Panc1 (cell line): Measurements from ENCODE around the gene PARD6G. TPM values are rescaled to one million over a fixed set of nuclear protein-coding genes. Genes with fewer than 3 reads are reported as not detected.

ENCODE experiments used
- ATAC-seq: fragments of 200-7000 bp; cut with Tn5 transposase; 2 replicates; pipeline ENCODE4 v1.9.1; 2020; ENCODE audit warnings: mild to moderate bottlenecking, moderate library complexity
- BruUV-seq: library from RNA; stranded (reverse); fragments of 400-500 nt; replicated peaks from 2 replicates; lab custom pipeline; 2021; lab: Mats Ljungman, UMichigan
- CTCF ChIA-PET: fragments of 300-600 bp; sonication (Branson Sonifier 250); formaldehyde crosslinking; loops from one replicate; lab custom pipeline; 2022; ENCODE audit warnings: antibody characterized with exemption; lab: Charles Lee
- POLR2A ChIA-PET: fragments of 300-600 bp; sonication (Branson Sonifier 250); formaldehyde crosslinking; loops from one replicate; lab custom pipeline; 2022; ENCODE audit warnings: antibody characterized with exemption; lab: Charles Lee
- DNase-seq: peaks from one replicate; pipeline ENCODE4 v3.0.0-alpha.2; 2010; ENCODE audit warnings: low read depth, low spot score
- H3K27ac ChIP-seq: 2 replicates; pipeline ENCODE4 v1.5.1; 2011; ENCODE audit warnings: mild to moderate bottlenecking, low read length, inconsistent platforms
- H3K27me3 ChIP-seq: fragments of 200-500 bp; sonication (Bioruptor generic); 2 replicates; pipeline ENCODE4 v1.6.0; 2014; ENCODE audit warnings: low read length, inconsistent platforms; ENCODE audit not compliant: control insufficient read depth, insufficient read depth
- H3K36me3 ChIP-seq: fragments of 200-500 bp; sonication (Bioruptor generic); 2 replicates; pipeline ENCODE4 v1.5.1; 2014; ENCODE audit warnings: inconsistent platforms, mild to moderate bottlenecking, low read length, moderate library complexity; ENCODE audit not compliant: control insufficient read depth, insufficient read depth
- H3K4me1 ChIP-seq: 2 replicates; pipeline ENCODE4 v1.5.1; 2011; ENCODE audit warnings: inconsistent platforms, mild to moderate bottlenecking, low read length, moderate library complexity; ENCODE audit not compliant: control insufficient read depth, insufficient read depth
- H3K4me3 ChIP-seq, 2 experiments: 2 replicates each; pipeline ENCODE4 v1.5.1; 2011 to 2012; ENCODE audit warnings: low read depth in 2 of 2, low read length in 2 of 2, mild to moderate bottlenecking in 2 of 2, inconsistent platforms in 1 of 2, moderate library complexity in 1 of 2
- H3K9me3 ChIP-seq: fragments of 200-500 bp; sonication (Bioruptor generic); 2 replicates; pipeline ENCODE4 v1.5.1; 2014; ENCODE audit warnings: low read depth, mild to moderate bottlenecking, inconsistent platforms, low read length, moderate library complexity; ENCODE audit not compliant: control insufficient read depth, insufficient read depth
- CTCF ChIP-seq: fragments of 450-650 bp; IDR thresholded peaks from 2 replicates; pipeline ENCODE4 v1.5.1; 2017; ENCODE audit warnings: mild to moderate bottlenecking
- POLR2AphosphoS5 ChIP-seq: IDR thresholded peaks from 2 replicates; pipeline ENCODE4 v1.6.1; 2012; ENCODE audit warnings: mild to moderate bottlenecking, low read depth, low read length, moderate library complexity
- REST ChIP-seq, 2 experiments: IDR thresholded peaks; 2 replicates each; pipeline ENCODE4 v1.6.1; 2011 to 2012; ENCODE audit warnings: low read depth in 2 of 2, control low read depth in 1 of 2, low read length in 1 of 2, mild to moderate bottlenecking in 1 of 2, moderate library complexity in 1 of 2; ENCODE audit not compliant: insufficient read depth in 1 of 2
- SIN3A ChIP-seq: IDR thresholded peaks from 2 replicates; pipeline ENCODE4 v1.6.1; 2012; ENCODE audit warnings: low read depth, mild to moderate bottlenecking, low read length, moderate library complexity, borderline replicate concordance; ENCODE audit not compliant: insufficient read depth
- TCF7L2 ChIP-seq: IDR thresholded peaks from 2 replicates; pipeline ENCODE4 v1.6.1; 2011; ENCODE audit warnings: mild to moderate bottlenecking, low read depth, low read length, inconsistent platforms
- in situ Hi-C: cut with HindIII; loops from 2 replicates; pipeline ENCODE4 v1.10.0; 2016; ENCODE audit warnings: low sequenced_read_pairs, low pct_unique_long_range_greater_than_20kb
- intact Hi-C: fragments of 100-400 bp; cut with micrococcal nuclease; formaldehyde crosslinking; loops from one replicate; pipeline ENCODE4 v1.10.0; 2022; ENCODE audit not compliant: unreplicated experiment
- total RNA-seq: library from RNA; stranded (reverse); gene quantifications from one replicate; pipeline ENCODE4 v1.2.1, GENCODE V29; 2021; ENCODE audit not compliant: unreplicated experiment

Gene PARD6G
- total RNA-seq, 1 experiment from 2014 or later = 5.2 TPM

GRCh38 chr18:80107426-80107825 lies 139.9 kb downstream of the PARD6G start:
- H3K27ac ChIP-seq = no peak overlapping the region
- TF ChIP-seq TCF7L2 = no peak
- TF ChIP-seq POLR2AphosphoS5 = no peak
- TF ChIP-seq REST (IDR thresholded peaks at IDR 0.05; ENCODE audit: insufficient read depth in 1 of 2, low read depth in 2 of 2, low read length in 1 of 2) = no peak
- TF ChIP-seq CTCF = no peak
- TF ChIP-seq SIN3A = no peak
- intact Hi-C loops = no loop called here
- BruUV-seq = no TSS peak
- H3K4me3 ChIP-seq = no peak overlapping the region
- ATAC-seq (no peak), DNase-seq (no peak)
- peaks cover 16% of the 10 kb centered on the region for H3K4me1 ChIP-seq
- in situ Hi-C loops = no loop called here
- H3K27me3 ChIP-seq = no peaks in the 10 kb centered on the region
- POLR2A ChIA-PET = no interaction called here
- CTCF ChIA-PET = no interaction called here
- H3K36me3 ChIP-seq = no peaks in the 10 kb centered on the region
- no peaks in the 10 kb centered on the region for H3K9me3 ChIP-seq

Other genes starting within 250 kb of the PARD6G start
- gene RBFA, start 213.1 kb downstream of the PARD6G start, total RNA-seq = 83.1 TPM
- 40.5 TPM for gene ADNP2, start 138.3 kb downstream of the PARD6G start, total RNA-seq